GM19397 (cell line): ENCODE results near the gene TRAF1.

Experiments used
- ATAC-seq: cut with Tn5 transposase; IDR thresholded peaks from one replicate; pipeline ENCODE4 v1.9.1; 2021; ENCODE audit warnings: mild to moderate bottlenecking, moderate library complexity; ENCODE audit not compliant: unreplicated experiment

The TRAF1 gene

GRCh38 chr9:120853198-120853597, 73.4 kb downstream of the TRAF1 start:
- no peak for ATAC-seq
